ENCODE measurements around the gene PHF3.
"Not testable (repeated sequence)": the region's sequence is repeated elsewhere in the genome, so short reads cannot be mapped to it uniquely, and the experiment has no call there.

PHF3 gene

GRCh38 chr6:63732336-63732735 lies 96.7 kb downstream of the PHF3 start:
- no peak overlapping the region for H3K4me3 ChIP-seq (ENCODE audit: low read depth, low read length, poor library complexity, severe bottlenecking)
- TF ChIP-seq EZH2 (IDR thresholded peaks at IDR 0.05; ENCODE audit: borderline replicate concordance, low read length) (no peak), CTCF (IDR thresholded peaks at IDR 0.05; ENCODE audit: low read length) (no peak)
- no peak overlapping the region for H2AFZ ChIP-seq (ENCODE audit: low read length)
- H3K79me2 ChIP-seq (ENCODE audit: insufficient read depth, low read length), result no peaks in the 10 kb centered on the region
- no peaks in the 10 kb centered on the region for H3K36me3 ChIP-seq (ENCODE audit: insufficient read depth, low read length)
- no peaks in the 10 kb centered on the region for H4K20me1 ChIP-seq (ENCODE audit: insufficient read depth, low read length)
- no peaks in the 10 kb centered on the region for H3K9me2 ChIP-seq (ENCODE audit: low read depth, low read length)
- H3K4me1 ChIP-seq (ENCODE audit: insufficient read depth, low read length, severe bottlenecking), result no peaks in the 10 kb centered on the region
- no peak overlapping the region for H3K27ac ChIP-seq (ENCODE audit: low read depth, low read length, poor library complexity, severe bottlenecking)
- no peak overlapping the region for H3K4me2 ChIP-seq (ENCODE audit: low read length)
- no peaks in the 10 kb centered on the region for H3F3A ChIP-seq (ENCODE audit: insufficient read depth, low read length)
- H3K27me3 ChIP-seq (ENCODE audit: insufficient read depth, low read length), result no peaks in the 10 kb centered on the region
- no peaks in the 10 kb centered on the region for H3K9me3 ChIP-seq (ENCODE audit: low read length)
- no peak overlapping the region for H3K9ac ChIP-seq (ENCODE audit: low read length)

- Histone ChIP-seq H3K27ac (ENCODE audit: low read depth, low read length, poor library complexity, severe bottlenecking) (no peak overlapping the region), H3K79me2 (ENCODE audit: insufficient read depth, low read length) (no peaks in the 10 kb centered on the region), H3K36me3 (ENCODE audit: insufficient read depth, low read length) (no peaks in the 10 kb centered on the region), H3K9me3 (ENCODE audit: low read length) (no peaks in the 10 kb centered on the region), H4K20me1 (ENCODE audit: insufficient read depth, low read length) (no peaks in the 10 kb centered on the region), H3K4me2 (ENCODE audit: low read length) (no peak overlapping the region), H3K9ac (ENCODE audit: low read length) (no peak overlapping the region), H3K4me3 (ENCODE audit: low read depth, low read length, poor library complexity, severe bottlenecking) (no peak overlapping the region), H3K9me2 (ENCODE audit: low read depth, low read length) (no peaks in the 10 kb centered on the region), H3K27me3 (ENCODE audit: insufficient read depth, low read length) (no peaks in the 10 kb centered on the region), H3F3A (ENCODE audit: insufficient read depth, low read length) (no peaks in the 10 kb centered on the region), H2AFZ (ENCODE audit: low read length) (no peak overlapping the region), H3K4me1 (ENCODE audit: insufficient read depth, low read length, severe bottlenecking) (no peaks in the 10 kb centered on the region)
- TF ChIP-seq CTCF (IDR thresholded peaks at IDR 0.05; ENCODE audit: low read length), result no peak
- TF ChIP-seq EZH2 (IDR thresholded peaks at IDR 0.05; ENCODE audit: borderline replicate concordance, low read length), result no peak
Observed at GRCh38 chr6:63734923-63735322, 99.3 kb downstream of the PHF3 start.

GRCh38 chr6:63738190-63738589 lies 102.6 kb downstream of the PHF3 start:
- not testable (repeated sequence) for H2AFZ ChIP-seq (ENCODE audit: low read length); H3K9ac ChIP-seq (ENCODE audit: low read length); H3K27ac ChIP-seq (ENCODE audit: low read depth, low read length, poor library complexity, severe bottlenecking); H3K36me3 ChIP-seq (ENCODE audit: insufficient read depth, low read length); H3K4me2 ChIP-seq (ENCODE audit: low read length); H3K4me1 ChIP-seq (ENCODE audit: insufficient read depth, low read length, severe bottlenecking); H3K27me3 ChIP-seq (ENCODE audit: insufficient read depth, low read length); H3F3A ChIP-seq (ENCODE audit: insufficient read depth, low read length); H3K4me3 ChIP-seq (ENCODE audit: low read depth, low read length, poor library complexity, severe bottlenecking); H3K9me3 ChIP-seq (ENCODE audit: low read length); H3K79me2 ChIP-seq (ENCODE audit: insufficient read depth, low read length); H4K20me1 ChIP-seq (ENCODE audit: insufficient read depth, low read length); H3K9me2 ChIP-seq (ENCODE audit: low read depth, low read length)

GRCh38 chr6:63739094-63739687 lies 103.6 kb downstream of the PHF3 start:
- no peak overlapping the region for H3K4me2 ChIP-seq (ENCODE audit: low read length)
- H2AFZ ChIP-seq (ENCODE audit: low read length), result no peak overlapping the region
- no peaks in the 10 kb centered on the region for H3K9me2 ChIP-seq (ENCODE audit: low read depth, low read length)
- no peak overlapping the region for H3K27ac ChIP-seq (ENCODE audit: low read depth, low read length, poor library complexity, severe bottlenecking)
- no peaks in the 10 kb centered on the region for H3K27me3 ChIP-seq (ENCODE audit: insufficient read depth, low read length)
- no peaks in the 10 kb centered on the region for H3K79me2 ChIP-seq (ENCODE audit: insufficient read depth, low read length)
- H3K9me3 ChIP-seq (ENCODE audit: low read length), result no peaks in the 10 kb centered on the region
- no peaks in the 10 kb centered on the region for H3F3A ChIP-seq (ENCODE audit: insufficient read depth, low read length)
- no peaks in the 10 kb centered on the region for H3K36me3 ChIP-seq (ENCODE audit: insufficient read depth, low read length)
- H3K9ac ChIP-seq (ENCODE audit: low read length), result no peak overlapping the region
- H4K20me1 ChIP-seq (ENCODE audit: insufficient read depth, low read length), result no peaks in the 10 kb centered on the region
- H3K4me3 ChIP-seq (ENCODE audit: low read depth, low read length, poor library complexity, severe bottlenecking), result no peak overlapping the region
- no peaks in the 10 kb centered on the region for H3K4me1 ChIP-seq (ENCODE audit: insufficient read depth, low read length, severe bottlenecking)
- TF ChIP-seq CTCF (IDR thresholded peaks at IDR 0.05; ENCODE audit: low read length) (no peak), EZH2 (IDR thresholded peaks at IDR 0.05; ENCODE audit: borderline replicate concordance, low read length) (no peak)
